ENCODE results near the gene DMTF1.

DMTF1 gene

DNA sequence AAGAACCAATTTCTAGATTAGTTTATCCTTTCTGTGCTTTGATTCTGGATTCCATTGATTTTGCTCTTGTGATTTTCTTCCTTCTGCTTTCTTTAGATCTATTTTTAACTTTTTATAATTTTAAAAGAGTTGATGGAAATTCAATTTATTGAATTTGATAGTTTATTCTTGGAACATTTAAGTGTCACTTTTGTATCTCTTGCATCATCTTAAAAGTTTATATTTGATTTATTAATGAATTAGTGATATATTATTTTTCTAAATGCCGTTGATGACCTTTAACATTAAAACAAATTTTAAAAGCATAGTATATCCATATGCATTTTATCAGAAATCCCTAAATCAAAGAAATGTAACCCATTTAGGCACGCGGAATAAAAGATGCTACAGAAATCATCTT lies 26.9 kb downstream of the DMTF1 start:
- peaks cover 43% of the 10 kb centered on the region for H3K79me2 ChIP-seq (ENCODE audit: insufficient read depth, low read length)
- H3K27ac ChIP-seq (ENCODE audit: low read length), result no peak overlapping the region
- H4K20me1 ChIP-seq (ENCODE audit: insufficient read depth, low read length), result peaks cover 6% of the 10 kb centered on the region
- no peak overlapping the region for H2AFZ ChIP-seq (ENCODE audit: low read depth, low read length)
- TF ChIP-seq, protein P1, sequence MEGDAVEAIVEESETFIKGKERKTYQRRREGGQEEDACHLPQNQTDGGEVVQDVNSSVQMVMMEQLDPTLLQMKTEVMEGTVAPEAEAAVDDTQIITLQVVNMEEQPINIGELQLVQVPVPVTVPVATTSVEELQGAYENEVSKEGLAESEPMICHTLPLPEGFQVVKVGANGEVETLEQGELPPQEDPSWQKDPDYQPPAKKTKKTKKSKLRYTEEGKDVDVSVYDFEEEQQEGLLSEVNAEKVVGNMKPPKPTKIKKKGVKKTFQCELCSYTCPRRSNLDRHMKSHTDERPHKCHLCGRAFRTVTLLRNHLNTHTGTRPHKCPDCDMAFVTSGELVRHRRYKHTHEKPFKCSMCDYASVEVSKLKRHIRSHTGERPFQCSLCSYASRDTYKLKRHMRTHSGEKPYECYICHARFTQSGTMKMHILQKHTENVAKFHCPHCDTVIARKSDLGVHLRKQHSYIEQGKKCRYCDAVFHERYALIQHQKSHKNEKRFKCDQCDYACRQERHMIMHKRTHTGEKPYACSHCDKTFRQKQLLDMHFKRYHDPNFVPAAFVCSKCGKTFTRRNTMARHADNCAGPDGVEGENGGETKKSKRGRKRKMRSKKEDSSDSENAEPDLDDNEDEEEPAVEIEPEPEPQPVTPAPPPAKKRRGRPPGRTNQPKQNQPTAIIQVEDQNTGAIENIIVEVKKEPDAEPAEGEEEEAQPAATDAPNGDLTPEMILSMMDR (IDR thresholded peaks at IDR 0.05; ENCODE audit: borderline replicate concordance, extremely low read depth, low read length, poor library complexity, severe bottlenecking), result no peak
- TF ChIP-seq EZH2 (IDR thresholded peaks at IDR 0.05; ENCODE audit: borderline replicate concordance, low read depth, low read length, severe bottlenecking), result no peak
- no peak for DNase-seq
- H3K36me3 ChIP-seq (ENCODE audit: insufficient read depth, low read length), result peaks cover 100% of the 10 kb centered on the region
- no peak overlapping the region for H3K9ac ChIP-seq (ENCODE audit: low read depth, low read length)
- H3K9me3 ChIP-seq (ENCODE audit: insufficient read depth, low read length, severe bottlenecking), result no peaks in the 10 kb centered on the region
- no peaks in the 10 kb centered on the region for H3K4me1 ChIP-seq (ENCODE audit: insufficient read depth, low read length)
- H3K27me3 ChIP-seq (ENCODE audit: insufficient read depth, low read length, poor library complexity), result no peaks in the 10 kb centered on the region
- H3K4me2 ChIP-seq (ENCODE audit: insufficient read depth, low read length), result no peak overlapping the region
- ATAC-seq (ENCODE audit: insufficient read depth, low read depth), result no peak
- H3K4me3 ChIP-seq (ENCODE audit: low read depth in 1 of 2, low read length in 2 of 2), result no peak overlapping the region

DNA sequence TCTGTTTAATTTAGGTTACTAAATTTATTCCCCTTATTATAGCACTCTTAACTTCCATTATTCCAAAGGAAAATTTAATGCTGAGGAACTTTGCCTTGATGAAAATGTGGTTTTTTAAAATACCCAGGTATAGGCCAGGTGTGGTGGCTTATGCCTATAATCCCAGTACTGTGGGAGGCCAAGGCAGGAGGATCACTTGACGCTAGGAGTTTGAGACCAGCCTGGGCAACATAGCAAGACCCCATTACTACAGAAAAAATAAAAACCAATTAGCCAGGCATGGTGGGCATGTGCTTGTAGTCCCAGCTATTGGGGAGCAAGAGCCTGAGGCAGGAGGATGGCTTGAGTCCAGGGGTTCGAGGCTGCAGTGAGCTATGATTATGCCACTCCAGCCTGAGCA lies 34.9 kb downstream of the DMTF1 start:
- TF ChIP-seq, protein P1 (IDR thresholded peaks at IDR 0.05; ENCODE audit: borderline replicate concordance, extremely low read depth, low read length, poor library complexity, severe bottlenecking), result no peak
- TF ChIP-seq EZH2 (IDR thresholded peaks at IDR 0.05; ENCODE audit: borderline replicate concordance, low read depth, low read length, severe bottlenecking), result no peak
- Histone ChIP-seq H3K27me3 (ENCODE audit: insufficient read depth, low read length, poor library complexity) (no peaks in the 10 kb centered on the region), H3K4me1 (ENCODE audit: insufficient read depth, low read length) (no peaks in the 10 kb centered on the region), H3K36me3 (ENCODE audit: insufficient read depth, low read length) (peaks cover 99% of the 10 kb centered on the region), H4K20me1 (ENCODE audit: insufficient read depth, low read length) (peaks cover 3% of the 10 kb centered on the region; the same call in 1 of the 2 replicates), H3K9me3 (ENCODE audit: insufficient read depth, low read length, severe bottlenecking) (no peaks in the 10 kb centered on the region), H3K27ac (ENCODE audit: low read length) (no peak overlapping the region), H3K9ac (ENCODE audit: low read depth, low read length) (no peak overlapping the region), H3K4me3 (ENCODE audit: low read depth in 1 of 2, low read length in 2 of 2) (no peak overlapping the region), H2AFZ (ENCODE audit: low read depth, low read length) (no peak overlapping the region), H3K4me2 (ENCODE audit: insufficient read depth, low read length) (no peak overlapping the region), H3K79me2 (ENCODE audit: insufficient read depth, low read length) (peaks cover 6% of the 10 kb centered on the region)
- DNase-seq, result no peak
- ATAC-seq (ENCODE audit: insufficient read depth, low read depth), result no peak

DNA sequence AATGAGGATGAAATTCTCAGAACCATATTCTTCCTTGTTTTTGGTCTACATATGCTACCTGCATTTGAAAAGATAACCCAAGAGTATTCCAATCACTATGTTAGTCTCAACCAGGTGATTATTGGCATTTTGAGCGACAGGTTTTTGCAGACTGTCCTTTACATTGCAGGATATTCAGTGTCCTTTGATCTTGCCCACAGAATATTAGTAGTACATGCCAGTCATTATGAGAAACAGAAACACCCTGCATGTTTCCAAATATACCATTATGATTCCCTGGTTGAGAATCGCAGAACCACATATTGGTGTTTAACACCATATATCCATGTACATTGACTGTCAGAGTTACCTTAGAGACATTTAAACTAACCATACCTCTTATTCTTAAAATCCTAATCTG lies 36.7 kb downstream of the DMTF1 start:
- Histone ChIP-seq H3K4me2 (ENCODE audit: insufficient read depth, low read length) (no peak overlapping the region), H3K27me3 (ENCODE audit: insufficient read depth, low read length, poor library complexity) (no peaks in the 10 kb centered on the region), H3K36me3 (ENCODE audit: insufficient read depth, low read length) (peaks cover 99% of the 10 kb centered on the region), H3K9ac (ENCODE audit: low read depth, low read length) (no peak overlapping the region), H3K4me1 (ENCODE audit: insufficient read depth, low read length) (no peaks in the 10 kb centered on the region), H3K4me3 (ENCODE audit: low read depth in 1 of 2, low read length in 2 of 2) (no peak overlapping the region), H2AFZ (ENCODE audit: low read depth, low read length) (no peak overlapping the region), H3K27ac (ENCODE audit: low read length) (no peak overlapping the region), H4K20me1 (ENCODE audit: insufficient read depth, low read length) (no peaks in the 10 kb centered on the region), H3K9me3 (ENCODE audit: insufficient read depth, low read length, severe bottlenecking) (no peaks in the 10 kb centered on the region), H3K79me2 (ENCODE audit: insufficient read depth, low read length) (peaks cover 3% of the 10 kb centered on the region)
- TF ChIP-seq, protein P1 (IDR thresholded peaks at IDR 0.05; ENCODE audit: borderline replicate concordance, extremely low read depth, low read length, poor library complexity, severe bottlenecking), result no peak
- TF ChIP-seq EZH2 (IDR thresholded peaks at IDR 0.05; ENCODE audit: borderline replicate concordance, low read depth, low read length, severe bottlenecking), result no peak
- no peak for DNase-seq
- no peak for ATAC-seq (ENCODE audit: insufficient read depth, low read depth)

DNA sequence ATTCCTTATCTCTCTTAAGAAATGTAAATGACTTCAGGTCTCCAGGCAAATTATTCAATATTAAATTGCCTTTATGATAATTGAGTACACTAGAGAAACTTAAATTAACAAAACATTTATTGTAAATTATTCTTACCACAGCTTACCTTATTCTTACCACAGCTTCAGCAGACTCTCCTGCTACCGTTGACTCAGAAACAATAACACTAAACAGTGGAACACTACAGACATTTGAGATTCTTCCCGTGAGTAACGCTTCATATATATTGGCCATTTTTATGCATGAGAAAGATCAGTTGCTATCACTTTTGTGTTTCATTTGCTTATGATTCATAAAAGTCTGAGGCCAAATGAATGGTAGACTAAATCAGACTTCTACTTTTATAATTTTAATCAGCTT lies 38.5 kb downstream of the DMTF1 start:
- no peaks in the 10 kb centered on the region for H3K27me3 ChIP-seq (ENCODE audit: insufficient read depth, low read length, poor library complexity)
- no peak for DNase-seq
- no peak overlapping the region for H3K4me3 ChIP-seq (ENCODE audit: low read depth in 1 of 2, low read length in 2 of 2)
- no peak for ATAC-seq (ENCODE audit: insufficient read depth, low read depth)
- no peak overlapping the region for H3K4me2 ChIP-seq (ENCODE audit: insufficient read depth, low read length)
- H2AFZ ChIP-seq (ENCODE audit: low read depth, low read length), result no peak overlapping the region
- no peaks in the 10 kb centered on the region for H3K4me1 ChIP-seq (ENCODE audit: insufficient read depth, low read length)
- H3K36me3 ChIP-seq (ENCODE audit: insufficient read depth, low read length), result peaks cover 99% of the 10 kb centered on the region
- TF ChIP-seq EZH2 (IDR thresholded peaks at IDR 0.05; ENCODE audit: borderline replicate concordance, low read depth, low read length, severe bottlenecking), result no peak
- H3K9me3 ChIP-seq (ENCODE audit: insufficient read depth, low read length, severe bottlenecking), result no peaks in the 10 kb centered on the region
- no peak overlapping the region for H3K27ac ChIP-seq (ENCODE audit: low read length)
- H4K20me1 ChIP-seq (ENCODE audit: insufficient read depth, low read length), result no peaks in the 10 kb centered on the region
- peaks cover 8% of the 10 kb centered on the region for H3K79me2 ChIP-seq (ENCODE audit: insufficient read depth, low read length)
- no peak overlapping the region for H3K9ac ChIP-seq (ENCODE audit: low read depth, low read length)

All from DND-41 (cell line).